ENCODE data around the gene CENPX. TPM values are rescaled to one million over a fixed set of nuclear protein-coding genes. Genes with fewer than 3 reads are reported as not detected.

Gene CENPX
- total and polyA plus RNA-seq, 12 donors: 11.2 to 75.9 (median 47.9) TPM

- no peak for DNase-seq
- intact Hi-C loops (cut with DNase I): no loop called here
- H3K27me3 ChIP-seq: no peaks in the 10 kb centered on the region
- WGBS, 4 donors: 92 to 94% (median 94%) methylated on average over 15 to 29 of the region's 29 CpGs
- no peak overlapping the region for H3K4me3 ChIP-seq
- no peaks in the 10 kb centered on the region for H3K9me3 ChIP-seq (replicated peaks in 1 of 3)
- H3K27ac ChIP-seq: no peak overlapping the region
- no peaks in the 10 kb centered on the region for H3K36me3 ChIP-seq (replicated peaks in 1 of 2)
- peaks cover 8 to 19% of the 10 kb centered on the region in 2 donors for H3K4me1 ChIP-seq (replicated peaks in 1 of 2)
- TF ChIP-seq CTCF (IDR thresholded peaks at IDR 0.05) (no peak), POLR2A (IDR thresholded peaks at IDR 0.05) (no peak)
Measured at GRCh38 chr17:81995463-81996231, 27.0 kb downstream of the CENPX start.

- DNase-seq: no peak
- Histone ChIP-seq H3K4me1 (replicated peaks in 1 of 2) (peaks cover 8 to 19% of the 10 kb centered on the region in 2 donors), H3K27me3 (no peaks in the 10 kb centered on the region), H3K27ac (no peak overlapping the region), H3K9me3 (replicated peaks in 1 of 3) (no peaks in the 10 kb centered on the region), H3K36me3 (replicated peaks in 1 of 2) (no peaks in the 10 kb centered on the region), H3K4me3 (no peak overlapping the region)
- intact Hi-C loops (cut with DNase I): no loop called here
- WGBS, 4 donors: 80 to 89% (median 86%) methylated on average over 32 to 39 of the region's 39 CpGs
- TF ChIP-seq CTCF (IDR thresholded peaks at IDR 0.05) (no peak), POLR2A (IDR thresholded peaks at IDR 0.05) (no peak)
Measured at GRCh38 chr17:81994593-81995462, 27.9 kb downstream of the CENPX start.

- WGBS, 4 donors: 94 to 100% (median 95%) methylated on average over 9 to 37 of the region's 37 CpGs
- no peaks in the 10 kb centered on the region for H3K36me3 ChIP-seq (replicated peaks in 1 of 2)
- no peak for DNase-seq
- H3K4me1 ChIP-seq (replicated peaks in 1 of 2): peaks cover 8 to 19% of the 10 kb centered on the region in 2 donors
- TF ChIP-seq CTCF (IDR thresholded peaks at IDR 0.05) (no peak), POLR2A (IDR thresholded peaks at IDR 0.05) (no peak)
- no peak overlapping the region for H3K4me3 ChIP-seq
- H3K9me3 ChIP-seq (replicated peaks in 1 of 3): no peaks in the 10 kb centered on the region
- no peaks in the 10 kb centered on the region for H3K27me3 ChIP-seq
- intact Hi-C loops (cut with DNase I): no loop called here
- no peak overlapping the region for H3K27ac ChIP-seq
Measured at GRCh38 chr17:81993729-81994592, 28.7 kb downstream of the CENPX start.

Data from adrenal gland (tissue), 12 donors.